GM19372 (cell line): Measurements from ENCODE around the gene LRRC56.
"Not testable (repeated sequence)": the region's sequence is repeated elsewhere in the genome, so short reads cannot be mapped to it uniquely, and the experiment has no call there.

ENCODE experiments used
- ATAC-seq: cut with Tn5 transposase; IDR thresholded peaks from one replicate; pipeline ENCODE4 v1.9.1; 2021; ENCODE audit warnings: mild to moderate bottlenecking, low read depth, moderate library complexity; ENCODE audit not compliant: unreplicated experiment

Gene LRRC56

DNA sequence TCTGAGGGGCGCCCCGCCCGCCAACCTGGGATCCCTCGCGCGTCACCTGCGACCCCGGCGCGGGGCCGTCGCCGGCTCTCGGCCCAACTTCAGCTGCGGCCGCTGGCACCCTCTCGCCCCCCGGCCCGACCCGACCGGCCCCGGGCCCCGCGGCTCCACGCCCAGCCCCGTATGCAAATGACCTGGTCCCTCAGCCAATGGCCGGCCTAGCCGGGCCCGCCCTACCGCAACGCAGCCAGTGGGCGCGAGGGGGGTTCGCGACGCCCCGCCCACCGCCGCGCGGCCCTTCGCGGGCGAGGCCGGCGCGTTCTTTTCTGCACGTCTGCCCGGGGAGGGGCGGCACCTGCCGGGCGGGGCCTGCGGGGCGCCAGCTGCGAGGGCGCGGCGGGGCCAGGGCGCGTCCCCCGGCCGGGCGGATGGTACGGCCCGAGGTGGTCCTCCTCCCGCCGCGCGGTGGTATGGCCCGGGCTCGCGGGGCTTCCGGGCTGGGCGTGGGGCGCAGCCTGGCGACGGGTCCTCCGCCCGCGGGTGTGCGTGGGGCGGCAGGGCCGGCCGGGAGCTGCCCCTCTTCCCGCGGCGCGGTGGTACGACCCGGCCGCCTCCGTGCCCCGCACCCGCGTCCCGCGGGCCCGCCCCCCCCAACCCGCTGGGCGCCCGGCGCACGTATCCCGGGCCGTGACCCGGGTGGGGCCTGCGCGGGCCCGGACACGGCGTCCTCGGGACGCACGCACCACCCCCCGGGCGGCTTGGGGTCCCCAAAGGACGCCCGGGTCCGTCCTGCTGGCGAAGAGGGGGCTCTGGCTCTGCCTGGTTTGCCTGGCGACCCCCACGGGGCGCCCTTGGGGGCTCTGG is 31.2 kb downstream of the LRRC56 start:
- ATAC-seq, result peak; percentile 88

DNA sequence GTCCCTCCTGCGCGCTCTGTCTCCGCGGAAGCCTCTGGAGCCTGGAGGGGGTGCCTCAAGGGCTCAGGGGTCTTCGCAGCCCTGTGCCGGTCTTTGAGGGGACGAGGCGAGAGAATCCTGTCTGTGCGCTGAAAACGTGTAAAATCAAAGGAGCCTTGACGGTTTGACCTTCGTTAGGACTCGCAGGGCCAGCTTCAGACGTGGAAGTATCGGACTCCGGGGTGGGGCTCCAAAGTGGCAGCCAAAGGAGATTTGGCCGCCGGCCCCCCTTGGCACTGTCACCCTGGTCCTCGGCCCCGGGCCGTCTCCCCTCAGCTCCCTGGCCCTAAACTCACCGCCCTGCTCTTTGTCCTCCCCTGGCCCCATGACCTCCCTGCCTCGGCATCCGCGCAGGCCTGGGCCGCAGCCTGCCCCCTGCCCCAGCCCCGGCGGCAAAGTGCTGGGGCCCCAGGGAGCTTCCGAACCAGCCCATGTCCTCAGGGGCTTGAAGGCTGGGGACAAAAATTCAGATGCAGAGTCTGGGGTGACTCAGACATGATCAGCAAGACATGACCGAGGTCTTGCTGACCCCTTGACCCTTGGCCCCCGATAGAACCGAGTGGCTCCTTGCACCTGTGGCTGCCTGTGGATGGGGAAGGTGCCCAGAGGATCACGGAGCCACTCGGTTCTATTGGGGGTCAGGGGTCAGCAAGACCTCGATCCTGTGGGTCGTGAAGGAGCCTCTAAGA is 32.0 kb downstream of the LRRC56 start:
- ATAC-seq, result no peak

DNA sequence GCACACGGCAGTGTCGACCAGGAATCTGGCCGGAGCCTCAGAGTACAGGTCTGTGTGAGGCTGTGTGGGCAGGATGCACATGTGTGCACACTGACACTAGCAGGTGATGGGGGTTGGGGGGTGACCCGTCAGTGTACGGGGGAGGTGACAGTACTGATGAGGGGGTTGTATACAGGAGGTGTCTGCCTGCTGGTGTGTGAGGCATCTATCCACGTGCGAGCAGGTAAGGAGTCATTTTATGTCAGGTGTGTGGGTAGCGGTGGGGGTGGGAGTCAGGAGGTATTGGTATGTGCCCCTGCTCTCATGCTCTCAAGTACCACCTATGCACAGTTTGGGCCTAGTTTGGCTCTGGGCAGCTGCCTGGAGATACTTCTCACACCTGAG is 34.5 kb downstream of the LRRC56 start:
- no peak for ATAC-seq

DNA sequence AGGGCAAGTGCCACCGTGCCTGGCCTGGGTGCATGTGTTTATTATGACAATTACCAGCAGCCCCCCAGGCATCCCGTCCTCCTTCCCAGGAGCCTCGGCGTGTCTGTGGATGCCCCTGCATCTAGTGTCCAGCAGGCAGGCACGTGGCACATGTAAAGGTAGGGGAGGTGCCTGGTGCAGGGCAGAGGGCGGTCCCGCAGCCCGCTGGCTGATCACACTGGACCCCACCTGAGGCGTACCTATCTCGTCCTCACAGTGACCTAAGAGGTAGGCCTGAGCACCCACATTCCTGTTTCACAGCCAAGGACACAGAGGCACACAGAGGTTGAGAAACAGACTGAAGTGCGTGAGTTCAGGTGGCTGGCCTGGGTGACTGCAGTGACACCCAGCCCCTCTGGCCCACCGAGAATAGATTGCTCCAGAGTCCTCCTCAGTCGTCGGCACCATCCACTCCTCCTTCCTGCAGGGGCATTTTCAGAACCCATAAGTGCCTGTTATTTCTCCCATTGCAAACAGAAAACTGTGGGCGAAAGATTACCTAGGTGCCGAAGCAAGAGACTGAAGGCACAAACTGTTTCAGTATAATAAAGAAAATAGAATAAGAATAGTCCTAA is 35.9 kb downstream of the LRRC56 start:
- no peak for ATAC-seq

DNA sequence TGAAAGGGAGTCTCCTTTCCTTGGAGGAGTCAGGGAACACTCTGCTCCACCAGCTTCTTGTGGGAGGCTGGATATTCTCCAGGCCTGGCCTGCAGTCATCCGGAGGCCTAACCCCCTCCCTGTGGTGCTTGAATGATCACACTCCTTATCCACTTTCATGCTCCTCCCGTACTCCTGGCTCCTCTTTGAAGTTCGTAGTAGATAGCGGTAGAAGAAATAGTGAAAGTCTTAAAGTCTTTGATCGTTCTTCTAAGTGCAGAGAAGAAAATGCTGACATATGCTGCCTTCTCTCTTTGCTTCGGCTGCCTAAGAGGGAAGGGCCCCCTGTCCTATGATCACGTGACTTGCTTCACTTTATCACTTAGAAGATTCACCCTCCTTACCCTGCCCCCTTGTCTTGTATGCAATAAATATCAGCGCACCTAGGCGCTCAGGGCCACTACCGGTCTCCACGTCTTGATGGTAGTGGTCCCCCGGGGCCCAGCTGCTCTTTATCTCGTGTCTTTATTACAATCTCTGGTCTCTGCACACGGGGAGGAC is 36.8 kb downstream of the LRRC56 start:
- not testable (repeated sequence) for ATAC-seq

DNA sequence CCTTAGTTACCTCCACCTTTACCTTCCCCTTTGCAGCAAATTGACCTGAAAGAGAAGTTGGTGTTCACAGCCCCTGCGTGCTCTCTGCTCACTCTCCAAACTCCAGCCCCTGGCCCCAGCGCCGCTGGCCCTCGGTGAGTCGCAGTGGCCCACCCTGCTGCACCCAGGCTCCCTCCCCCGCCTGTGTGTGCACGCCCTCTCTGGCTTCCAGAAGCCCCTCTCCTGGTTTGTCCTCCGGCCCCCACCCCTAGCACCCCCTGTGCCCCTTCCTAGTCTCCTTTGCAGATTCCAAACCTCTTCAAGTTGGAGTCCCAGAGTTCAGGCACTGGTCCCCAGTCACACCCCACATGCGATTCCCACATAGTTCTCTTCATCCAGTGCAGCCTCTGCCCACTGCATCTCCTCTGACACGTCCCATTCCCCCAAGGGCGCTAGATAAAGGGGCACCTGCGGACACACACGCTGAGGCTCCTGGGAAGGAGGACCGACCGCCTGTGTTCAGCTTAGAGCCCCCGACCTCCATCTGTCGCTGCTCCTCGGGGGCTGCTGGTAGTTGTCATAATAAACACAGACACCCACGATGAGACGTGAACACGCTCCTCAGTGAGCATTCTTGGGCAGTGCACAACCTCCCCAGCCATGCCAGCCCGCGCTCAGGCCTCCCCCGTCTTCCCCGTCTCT is 37.4 kb downstream of the LRRC56 start:
- ATAC-seq, result no peak

DNA sequence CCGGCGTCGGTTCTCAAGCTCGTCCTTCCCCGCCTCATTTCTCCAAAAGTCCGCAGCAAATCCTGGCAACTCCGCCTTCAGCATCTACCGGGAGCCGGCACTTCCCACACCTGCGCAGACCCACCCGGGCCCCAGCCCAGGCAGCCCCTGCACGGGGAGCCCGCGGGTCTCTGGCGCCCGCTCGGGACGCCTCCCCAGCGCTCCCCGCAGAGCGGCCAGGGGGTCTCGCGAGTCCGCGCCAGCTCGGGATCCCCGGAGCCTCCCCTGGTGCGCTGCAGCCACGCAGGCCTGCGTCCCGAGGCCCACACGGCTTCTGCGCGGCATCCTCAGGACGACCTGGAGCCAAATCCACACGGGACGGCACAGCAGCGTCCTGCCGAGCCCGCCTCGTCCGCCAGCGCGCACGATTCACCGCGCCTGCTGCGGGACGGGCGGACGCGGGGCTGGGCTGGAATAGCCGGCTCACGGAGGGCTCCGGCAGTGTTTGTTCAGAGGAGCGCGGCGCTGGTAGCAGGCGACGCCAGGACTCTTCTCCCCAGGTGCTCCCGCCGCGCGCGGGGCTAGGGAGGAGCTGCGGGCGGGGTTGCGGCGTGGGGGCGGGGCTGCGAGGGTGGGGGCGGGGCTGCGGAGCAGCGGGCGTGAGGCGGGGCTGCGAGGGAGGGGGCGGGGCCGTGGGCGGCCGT is 38.1 kb downstream of the LRRC56 start:
- peak; percentile 36 for ATAC-seq

DNA sequence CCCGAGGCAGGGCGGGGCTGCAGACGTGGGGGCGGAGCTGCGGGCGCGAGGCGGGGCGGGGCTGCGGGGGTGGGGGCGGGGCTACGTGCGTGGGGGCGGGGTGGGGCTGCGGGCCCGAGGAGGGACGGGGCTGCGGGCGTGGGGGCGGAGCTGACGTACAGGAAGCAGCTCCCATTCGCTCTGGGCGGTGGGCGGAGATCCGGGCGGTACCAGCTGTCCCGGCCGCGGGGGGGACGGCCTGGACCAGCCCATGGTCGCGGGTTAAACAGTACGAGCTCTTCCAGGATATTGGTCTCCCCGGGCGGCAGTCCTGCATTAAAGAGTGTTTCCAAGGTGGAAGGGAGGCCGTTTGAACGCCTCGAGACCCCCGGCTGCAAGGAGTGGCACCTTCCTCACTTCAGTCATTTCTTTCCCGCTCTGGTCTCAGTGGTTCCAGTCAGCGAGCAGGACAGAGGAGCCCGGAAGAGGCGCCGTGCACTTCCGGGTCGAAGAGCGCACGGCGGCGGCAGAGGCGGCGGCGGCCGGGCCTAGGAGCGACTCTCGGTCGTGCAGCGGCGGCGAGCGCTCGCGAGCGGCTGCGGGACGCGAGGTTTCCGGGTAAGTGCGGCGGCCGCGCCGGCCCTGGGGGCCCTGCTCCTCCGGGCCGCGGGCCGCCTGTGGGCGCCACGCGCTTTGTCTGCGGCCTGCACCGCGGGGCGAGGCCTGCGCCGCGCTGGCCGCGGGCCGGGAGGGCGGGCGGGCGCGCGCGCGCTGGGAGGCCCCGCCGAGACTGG is 38.9 kb downstream of the LRRC56 start, which contains the start of gene PHRF1:
Gene PHRF1 (plus strand): TSS at position 475 of the 773 bp plus-strand sequence. CDS start 5,043 bp downstream, outside the sequence.
- peak; percentile 78 for ATAC-seq

DNA sequence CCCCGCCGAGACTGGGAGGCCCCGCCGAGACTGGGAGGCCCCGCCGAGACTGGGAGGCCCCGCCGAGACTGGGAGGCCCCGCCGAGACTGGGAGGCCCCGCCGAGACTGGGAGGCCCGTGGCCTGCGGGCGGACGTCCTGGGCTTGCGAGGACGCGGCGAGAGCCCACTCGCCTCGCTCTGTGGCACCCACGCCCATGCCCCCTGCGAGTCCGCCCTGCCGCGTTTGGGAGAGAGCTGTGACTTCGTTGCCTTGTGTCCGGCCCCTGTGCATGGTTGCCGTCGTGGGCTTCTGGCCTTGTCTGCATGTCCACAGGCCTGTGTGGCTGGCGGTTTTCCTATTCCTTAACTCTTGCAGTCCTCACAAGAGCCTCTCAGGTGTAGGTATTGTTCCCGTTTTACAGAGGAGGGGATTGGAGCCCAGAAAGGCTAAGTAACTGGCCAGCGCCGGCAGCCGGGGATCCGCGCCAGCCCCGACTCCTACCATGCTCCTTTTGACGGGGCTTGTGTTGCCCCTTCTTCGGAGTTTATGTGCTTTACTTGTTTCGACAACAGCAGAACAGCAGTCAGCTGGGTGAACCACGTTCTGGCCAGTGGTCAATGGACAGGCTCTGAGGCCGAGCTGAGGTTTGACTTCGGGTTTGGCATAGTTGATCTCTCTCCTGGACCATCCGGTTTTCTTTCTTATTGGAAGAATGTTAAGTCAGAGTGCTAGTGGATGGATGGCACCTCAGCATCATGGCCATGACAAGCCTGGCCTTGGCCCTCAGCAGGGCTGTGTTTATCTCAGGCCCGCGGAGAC is 39.7 kb downstream of the LRRC56 start:
- no peak for ATAC-seq

DNA sequence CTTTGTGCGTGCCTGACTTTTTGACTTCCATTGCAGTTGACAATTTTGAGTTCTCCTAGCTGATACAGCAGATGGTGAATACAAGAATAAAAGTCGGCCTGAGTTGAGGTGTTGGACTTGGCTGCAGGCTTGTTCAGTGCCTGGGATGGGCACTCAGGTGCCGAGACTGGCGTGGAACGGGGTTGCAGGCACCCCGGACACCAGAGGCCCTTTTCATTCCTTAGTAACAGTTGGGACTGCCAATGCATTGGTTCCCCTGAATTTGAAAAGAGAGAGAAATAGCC is 40.2 kb downstream of the LRRC56 start:
- ATAC-seq, result no peak

DNA sequence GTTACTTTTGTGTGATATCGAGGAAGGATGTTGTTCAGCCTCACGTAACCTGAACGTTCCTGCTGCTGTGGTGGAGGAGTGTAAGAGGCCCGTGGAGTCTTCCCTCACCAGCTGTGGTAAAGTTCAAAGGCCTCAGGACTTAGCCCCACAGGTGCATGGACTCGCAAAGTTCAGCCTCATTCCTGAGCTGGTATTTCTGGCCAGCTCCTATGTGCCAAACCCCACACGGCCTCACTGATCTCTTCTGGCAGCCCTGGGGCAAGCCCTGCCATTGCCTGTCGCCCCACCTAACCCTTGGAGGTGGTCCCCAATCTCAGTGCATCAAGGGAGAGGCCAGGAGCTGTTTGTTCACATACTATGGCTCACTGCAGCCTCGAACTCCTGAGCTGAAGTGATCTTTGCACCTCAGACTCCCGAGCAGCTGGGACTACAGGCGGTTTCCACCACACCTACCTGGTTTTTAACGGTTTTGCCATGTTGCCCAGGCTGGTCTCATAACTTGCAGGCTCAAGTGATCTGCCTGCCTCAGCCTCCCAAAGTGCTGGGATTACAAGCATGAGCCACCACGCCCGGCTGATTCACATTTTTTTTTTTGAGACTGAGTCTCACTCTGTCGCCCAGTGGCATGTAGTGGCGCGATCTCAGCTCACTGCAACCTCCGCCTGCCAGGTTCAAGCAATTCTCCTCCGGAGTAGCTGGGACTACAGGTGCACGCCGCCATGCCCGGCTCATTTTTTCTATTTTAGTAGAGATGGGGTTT is 41.1 kb downstream of the LRRC56 start:
- no peak for ATAC-seq

DNA sequence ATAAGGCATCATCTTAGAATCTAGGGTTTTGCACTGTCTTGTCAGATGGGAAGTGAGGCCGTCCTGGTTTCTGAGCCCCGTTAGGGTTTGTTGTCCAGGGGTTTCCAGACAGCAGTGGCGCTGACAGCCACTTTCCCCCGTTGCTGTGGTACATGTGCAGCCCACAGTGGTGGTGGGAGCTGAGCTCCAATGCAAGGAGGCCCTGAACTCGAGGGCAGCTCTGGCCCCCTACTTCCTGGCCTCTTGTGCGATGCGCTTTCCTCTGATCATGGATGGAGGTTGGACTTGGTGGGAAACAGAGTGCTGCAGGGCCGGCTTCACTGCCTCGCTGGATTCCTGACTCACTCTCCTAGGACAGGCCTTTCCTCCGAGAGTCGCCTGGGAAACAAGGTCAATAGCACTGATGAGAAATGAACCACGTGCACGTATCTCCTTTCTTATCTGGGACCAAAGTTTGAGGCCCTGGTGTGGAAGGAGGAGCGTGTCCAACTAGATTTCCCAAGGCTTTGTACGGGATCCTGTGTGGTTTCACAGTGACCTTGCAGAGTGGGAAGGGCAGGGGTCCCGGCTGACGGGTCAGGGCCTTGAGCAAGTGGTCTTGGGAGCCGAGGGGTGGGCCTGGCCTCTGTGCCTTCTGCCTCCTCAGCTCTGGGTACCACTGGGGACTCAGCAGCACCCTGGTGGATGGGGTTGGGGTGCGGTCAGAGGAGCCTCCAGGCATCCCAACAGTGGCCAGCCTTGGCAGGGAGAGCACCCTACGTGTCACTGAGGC is 42.7 kb downstream of the LRRC56 start:
- no peak for ATAC-seq

DNA sequence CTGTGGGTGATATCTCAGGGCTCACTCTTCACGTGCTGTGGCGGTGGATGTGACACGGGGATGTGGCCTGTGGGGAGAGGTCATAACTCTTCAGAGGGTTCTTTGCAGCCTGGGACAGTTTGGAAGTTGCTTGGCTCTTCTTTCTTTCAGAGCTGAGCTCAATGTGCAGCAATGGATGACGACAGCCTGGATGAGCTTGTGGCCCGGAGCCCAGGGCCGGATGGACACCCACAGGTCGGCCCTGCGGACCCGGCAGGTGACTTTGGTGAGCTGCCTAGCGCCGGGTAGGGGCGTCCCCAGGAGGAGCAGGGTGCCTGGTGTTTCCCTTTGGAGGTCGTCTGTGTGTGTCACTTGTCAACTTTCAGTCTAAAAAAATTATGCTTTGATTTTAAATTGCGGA is 44.0 kb downstream of the LRRC56 start:
- no peak for ATAC-seq

DNA sequence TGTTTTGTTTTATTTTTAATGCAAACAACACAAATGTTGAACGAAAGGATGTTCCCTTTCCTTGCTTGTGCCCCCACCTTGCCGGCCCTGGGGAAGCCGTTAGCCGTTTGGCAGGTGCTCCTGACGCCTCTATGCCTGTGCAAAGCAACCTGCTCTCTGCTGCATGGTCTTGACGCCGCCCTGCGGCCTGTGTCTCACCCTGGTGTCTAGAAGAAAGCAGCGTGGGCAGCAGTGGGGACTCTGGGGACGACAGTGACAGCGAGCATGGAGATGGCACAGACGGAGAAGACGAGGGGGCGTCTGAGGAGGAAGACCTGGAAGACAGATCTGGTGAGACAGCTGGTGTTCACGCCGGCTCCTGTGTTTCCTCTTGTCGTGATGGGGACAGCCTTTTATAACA is 44.4 kb downstream of the LRRC56 start:
- ATAC-seq, result no peak

DNA sequence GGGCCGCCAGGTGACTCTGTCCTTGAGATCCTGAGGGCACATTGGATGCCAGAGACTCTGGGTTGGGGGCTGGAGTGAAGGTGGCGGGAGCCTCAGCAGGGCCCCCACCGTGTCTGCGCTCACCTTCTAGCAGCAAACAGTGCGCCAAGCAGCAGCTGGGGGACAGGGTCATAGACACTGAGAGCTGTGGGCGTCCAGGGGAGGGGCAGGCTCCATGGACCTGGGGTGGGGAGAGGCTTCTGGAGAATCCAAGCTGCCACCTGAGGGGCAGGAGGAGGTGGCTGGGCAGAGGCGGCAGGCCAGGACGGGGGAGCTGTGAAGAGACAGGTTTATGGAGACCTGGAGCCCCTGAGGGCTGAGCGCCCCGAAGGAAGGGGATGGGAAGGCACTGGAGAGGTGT is 47.0 kb downstream of the LRRC56 start:
- ATAC-seq, result no peak

DNA sequence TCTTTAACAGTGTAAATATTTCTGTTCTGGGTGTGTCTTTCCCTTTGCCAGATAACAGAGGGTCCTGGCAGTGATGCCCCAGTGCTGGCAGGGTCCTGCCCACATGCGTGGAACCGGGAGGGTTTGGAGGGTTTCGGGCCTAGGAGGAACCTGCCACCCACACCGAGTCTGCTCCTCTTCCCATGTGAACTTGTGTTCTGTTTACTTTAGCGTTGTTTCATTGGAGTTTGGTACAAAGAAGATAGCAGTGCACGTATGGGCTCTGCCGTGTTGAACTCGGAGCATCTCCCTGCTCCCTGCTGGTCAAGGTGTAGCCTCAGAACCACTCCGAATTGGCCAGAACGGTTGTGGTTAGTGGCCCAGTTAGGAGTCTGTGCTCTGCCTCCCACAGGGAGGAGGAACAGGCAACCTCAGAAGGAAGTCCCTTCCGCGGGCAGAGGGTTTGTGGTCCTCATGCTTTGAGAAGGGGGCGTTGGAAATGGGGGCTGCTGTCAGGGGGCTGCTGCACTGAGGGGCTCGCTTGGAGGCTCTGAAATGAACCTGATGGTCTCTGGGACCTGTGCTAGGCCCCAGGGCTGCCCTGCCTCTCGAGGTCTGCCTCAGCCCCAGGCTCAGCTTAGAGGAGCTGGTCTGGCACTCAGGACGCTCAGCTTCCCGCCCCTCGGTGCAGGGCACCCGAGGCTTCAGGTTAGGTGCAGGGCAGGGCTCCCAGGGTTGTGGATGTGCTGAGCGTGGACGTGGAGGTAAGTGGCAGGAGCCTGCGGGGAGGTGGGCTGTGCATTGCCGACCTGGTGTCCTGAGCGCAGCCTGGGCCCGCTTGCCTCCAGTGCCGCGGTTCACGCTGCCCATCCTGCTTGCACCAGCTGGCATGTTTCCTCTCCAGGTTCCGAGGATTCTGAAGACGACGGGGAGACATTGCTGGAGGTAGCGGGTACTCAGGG is 49.3 kb downstream of the LRRC56 start:
- no peak for ATAC-seq
